NOMO-1 treated with dmso at 0.1 percent for 144 hours (cell line): ENCODE data around the gene TET2.
A peak's percentile ranks its signal among the peaks of the same experiment; 100 is the strongest.

Experiments
- DNase-seq: peaks from one replicate; lab custom pipeline; 2025; ENCODE audit not compliant: unreplicated experiment; lab: John Stamatoyannopoulos, UW

Gene TET2

GRCh38 chr4:105181259-105181658, 34.6 kb downstream of the TET2 start:
- DNase-seq, result no peak

DNA sequence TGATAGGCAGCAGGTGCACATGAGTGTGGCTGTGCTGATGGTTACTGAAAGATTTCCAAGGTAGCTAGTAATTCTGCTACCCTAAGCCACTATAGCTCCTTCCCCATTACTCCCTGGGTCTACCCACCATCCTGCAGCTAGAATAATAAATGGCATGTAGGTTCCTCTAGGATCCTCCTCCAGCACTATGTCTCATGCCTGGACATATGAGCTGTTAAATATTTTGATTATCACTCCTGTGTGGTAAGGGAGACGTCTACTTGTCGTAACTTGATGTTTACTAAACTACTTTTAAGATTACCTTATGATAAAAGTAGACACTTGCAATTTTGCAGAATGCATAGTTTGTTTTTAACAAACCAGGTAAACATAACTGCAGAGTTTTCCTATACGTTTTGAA, 35.5 kb downstream of the TET2 start:
- no peak for DNase-seq

DNA sequence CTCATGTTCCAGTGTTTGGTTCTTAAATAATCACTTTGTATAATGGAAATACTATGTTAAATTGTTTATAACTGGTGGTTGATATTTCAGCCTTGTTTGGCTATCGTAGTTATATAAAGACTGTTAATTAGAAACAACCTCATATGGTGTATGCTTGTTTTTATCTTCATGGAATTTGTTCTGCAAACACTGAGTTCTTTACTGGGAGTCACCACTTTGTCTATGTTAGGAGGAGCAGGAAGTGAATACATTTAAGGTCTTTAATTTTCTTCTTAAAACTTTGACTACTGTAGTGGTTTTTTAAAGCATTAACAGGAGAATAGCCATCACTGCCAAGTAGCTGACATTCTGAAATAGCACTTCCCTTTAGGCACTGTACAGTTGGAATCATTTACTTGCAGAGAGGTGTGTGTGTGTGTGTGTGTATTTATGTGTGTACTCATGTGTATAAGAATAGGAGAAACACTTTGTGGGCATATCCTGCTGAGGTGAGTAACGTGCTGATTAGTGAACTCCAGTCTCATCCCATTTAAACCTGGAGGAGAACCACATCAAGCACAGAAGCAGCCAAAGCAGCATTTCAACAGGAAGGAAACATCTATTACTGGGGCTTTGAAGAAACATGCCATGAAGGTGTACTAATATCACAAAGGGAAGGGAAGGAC, 37.8 kb downstream of the TET2 start:
- DNase-seq, result no peak

GRCh38 chr4:105186701-105187161, 40.1 kb downstream of the TET2 start:
- no peak for DNase-seq

GRCh38 chr4:105189855-105190650, 43.4 kb downstream of the TET2 start:
- DNase-seq, result no peak

- peak; percentile 60 for DNase-seq
Measured at GRCh38 chr4:105191621-105192210, 45.0 kb downstream of the TET2 start.

GRCh38 chr4:105192474-105192873, 45.8 kb downstream of the TET2 start:
- DNase-seq, result no peak

- DNase-seq, result no peak
Measured at GRCh38 chr4:105192910-105193309, 46.2 kb downstream of the TET2 start.

GRCh38 chr4:105193536-105193935, 46.9 kb downstream of the TET2 start:
- no peak for DNase-seq

DNA sequence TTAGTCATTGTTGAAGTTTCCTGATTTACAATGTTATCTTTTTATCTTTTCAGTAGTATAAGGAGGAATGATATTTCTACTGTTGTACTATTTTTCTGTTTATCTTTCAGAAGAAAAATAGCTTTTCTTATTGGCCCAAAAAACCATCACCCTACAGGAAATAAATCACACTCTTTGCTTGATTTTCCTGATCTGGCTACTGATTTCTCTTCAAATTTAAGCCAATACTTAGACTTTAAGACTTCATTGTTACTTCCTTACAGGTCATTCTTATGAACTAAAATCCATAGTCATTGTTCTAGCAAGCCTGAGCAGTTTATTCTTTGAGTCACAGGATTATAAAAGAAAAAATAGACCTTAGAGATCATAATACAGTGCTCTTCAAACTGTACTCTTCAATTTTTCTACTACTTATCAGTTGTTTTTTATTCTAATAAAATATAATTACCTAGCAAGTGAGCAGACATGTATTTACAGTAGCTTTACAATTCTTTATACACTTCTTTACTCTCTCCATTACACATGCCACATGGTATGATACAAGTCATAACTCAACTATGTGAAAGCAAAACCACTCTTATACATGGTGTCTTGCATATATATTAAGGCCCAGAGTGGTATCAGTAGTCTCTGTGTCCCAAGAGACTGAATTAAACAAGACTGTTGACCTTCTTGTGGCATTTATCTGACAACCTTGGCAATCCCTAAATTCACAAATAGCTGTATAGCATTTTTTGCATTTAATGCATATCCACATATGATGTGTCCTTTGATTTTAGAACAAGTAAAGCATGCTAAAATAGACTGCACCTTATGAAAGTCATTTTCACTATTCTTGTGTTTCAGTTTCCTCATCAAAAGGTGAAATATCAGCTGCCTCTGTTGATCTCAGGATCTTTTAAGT, 47.9 kb downstream of the TET2 start:
- DNase-seq, result no peak

DNA sequence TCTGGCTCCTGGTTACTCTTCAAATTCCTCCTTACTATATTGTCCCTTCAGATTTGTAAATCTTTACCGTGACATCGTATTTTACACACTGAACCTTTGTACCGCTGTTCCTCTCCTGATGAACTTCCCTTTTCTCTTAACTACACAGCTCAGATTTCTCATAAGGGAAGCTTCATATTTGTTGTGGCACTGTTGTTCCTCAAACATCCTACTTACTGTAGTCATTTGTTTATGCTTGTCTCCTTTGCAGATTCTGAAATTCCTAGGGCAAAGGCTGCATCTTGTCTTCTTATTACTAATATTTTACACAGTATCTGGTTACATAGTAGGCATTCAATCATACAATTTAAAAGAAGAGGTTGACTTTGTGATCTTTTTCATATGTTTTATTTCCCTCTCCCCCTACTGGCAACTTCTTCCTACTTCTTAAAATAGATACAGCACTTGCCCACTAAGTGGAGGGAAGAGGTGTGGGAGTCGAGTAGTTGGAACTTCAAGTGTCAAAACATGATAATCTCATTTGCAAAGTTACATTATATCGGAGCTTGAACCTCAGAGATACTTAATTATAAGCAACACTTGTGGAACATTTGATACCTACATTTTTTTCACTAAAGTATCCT, 50.0 kb downstream of the TET2 start:
- DNase-seq, result peak; percentile 60

GRCh38 chr4:105197777-105198176, 51.1 kb downstream of the TET2 start:
- no peak for DNase-seq

- no peak for DNase-seq
Measured at GRCh38 chr4:105198541-105198940, 51.9 kb downstream of the TET2 start.

DNA sequence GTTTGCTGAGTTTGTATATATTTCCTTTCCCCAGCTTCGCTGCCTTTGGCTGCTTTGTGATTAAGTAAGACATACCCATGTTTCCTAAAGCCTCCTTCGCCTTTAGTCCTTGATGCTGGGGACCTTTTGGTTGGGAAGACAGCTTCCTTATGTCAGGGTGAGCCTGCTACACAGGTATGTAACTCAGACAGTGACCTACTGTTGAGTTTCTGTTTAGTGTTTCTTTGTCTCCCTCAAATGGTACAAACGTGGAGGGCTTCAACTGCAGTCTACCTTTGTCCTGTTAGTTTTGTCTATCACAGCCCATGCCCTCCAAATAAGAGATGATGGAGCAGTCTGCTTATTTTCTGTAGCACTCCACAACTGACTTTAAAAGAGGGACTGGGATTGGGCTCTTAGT, 59.5 kb downstream of the TET2 start:
- no peak for DNase-seq

DNA sequence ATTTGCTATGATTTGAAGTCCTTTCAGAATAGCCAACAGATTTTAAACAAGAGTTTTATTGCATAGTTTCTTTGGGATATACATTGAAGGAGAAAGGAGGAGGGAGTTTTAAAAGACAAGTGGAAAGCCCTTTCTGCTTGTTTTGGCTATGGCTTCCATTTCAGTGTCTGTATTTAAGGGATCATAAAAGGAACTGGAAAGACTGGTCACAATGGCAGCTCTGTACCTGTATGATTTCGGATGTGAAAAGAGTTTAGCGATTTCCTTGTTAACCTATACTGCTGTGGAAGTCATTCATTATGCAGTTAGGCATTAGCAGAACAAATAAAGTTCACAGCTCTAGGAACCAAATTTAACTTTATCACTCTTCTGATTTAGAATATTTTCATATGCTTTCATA, 60.7 kb downstream of the TET2 start:
- DNase-seq, result no peak

DNA sequence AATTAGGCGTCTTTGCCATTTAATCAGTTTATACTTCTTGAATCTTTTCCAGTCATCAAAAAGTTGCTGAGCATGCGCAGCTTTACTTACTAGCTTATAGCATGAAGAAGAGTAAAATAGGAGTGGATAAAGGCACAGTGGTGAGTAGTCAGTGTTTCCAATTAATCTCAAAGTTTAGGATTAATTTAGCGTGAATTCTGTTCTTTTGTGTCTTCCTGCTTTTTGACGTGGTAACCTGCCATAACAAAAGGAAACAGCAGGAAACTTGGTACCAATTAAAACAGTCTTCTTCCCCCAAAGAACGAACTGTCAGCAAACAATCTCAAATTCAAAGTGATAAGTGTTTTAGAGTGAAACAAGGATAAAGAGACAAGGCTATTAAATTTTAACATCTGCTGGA, 61.9 kb downstream of the TET2 start:
- DNase-seq, result no peak

DNA sequence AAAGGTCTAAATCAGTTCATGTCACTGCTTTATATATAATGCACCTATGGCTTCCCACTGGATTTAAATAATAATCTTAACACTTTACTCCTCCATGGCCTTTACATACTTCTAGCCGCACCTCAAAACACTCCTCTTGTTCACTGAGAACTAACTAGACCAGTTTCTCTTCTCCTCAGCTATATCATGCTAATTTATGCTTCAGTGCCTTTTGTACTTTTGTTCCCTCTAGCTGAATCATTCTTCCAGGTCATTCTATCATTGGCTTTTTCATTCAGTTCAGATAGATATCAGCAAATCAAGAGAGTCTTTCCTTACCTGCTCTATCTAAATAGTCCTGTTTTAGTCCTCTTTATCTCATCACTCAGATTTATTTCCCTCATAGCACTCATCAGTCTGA, 64.2 kb downstream of the TET2 start:
- no peak for DNase-seq

DNA sequence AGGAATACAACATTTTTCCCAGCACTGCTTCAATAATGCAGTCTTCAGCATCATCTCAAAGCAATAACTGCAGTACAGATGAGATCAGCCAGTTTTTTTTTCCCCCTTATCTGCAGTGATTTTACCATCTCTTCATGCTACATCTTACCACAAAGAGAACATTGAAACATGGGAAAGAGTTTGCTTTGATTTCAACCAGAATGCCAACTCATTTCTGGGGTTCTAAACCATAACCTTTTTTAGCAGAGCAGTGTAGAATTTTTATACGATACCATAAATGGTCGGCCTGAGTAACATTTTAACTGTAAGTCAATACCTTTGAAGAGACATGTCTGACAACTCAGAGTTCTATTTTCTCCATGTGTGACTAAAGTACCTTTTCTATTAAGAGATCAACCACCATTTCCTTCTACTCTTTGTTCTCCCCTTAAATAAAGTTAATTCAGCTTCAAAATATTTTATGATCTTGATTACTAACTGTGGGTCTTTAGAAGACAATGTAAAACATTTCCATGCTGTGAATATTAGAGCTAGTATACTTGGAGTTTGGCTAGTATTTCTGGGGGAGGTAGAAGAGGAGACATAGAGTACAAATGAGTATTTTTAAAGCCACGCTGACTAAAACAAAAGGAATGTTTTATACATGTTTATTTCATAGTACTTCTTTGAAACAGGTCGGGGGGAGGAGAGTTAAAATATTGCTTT, 69.1 kb downstream of the TET2 start:
- no peak for DNase-seq

DNA sequence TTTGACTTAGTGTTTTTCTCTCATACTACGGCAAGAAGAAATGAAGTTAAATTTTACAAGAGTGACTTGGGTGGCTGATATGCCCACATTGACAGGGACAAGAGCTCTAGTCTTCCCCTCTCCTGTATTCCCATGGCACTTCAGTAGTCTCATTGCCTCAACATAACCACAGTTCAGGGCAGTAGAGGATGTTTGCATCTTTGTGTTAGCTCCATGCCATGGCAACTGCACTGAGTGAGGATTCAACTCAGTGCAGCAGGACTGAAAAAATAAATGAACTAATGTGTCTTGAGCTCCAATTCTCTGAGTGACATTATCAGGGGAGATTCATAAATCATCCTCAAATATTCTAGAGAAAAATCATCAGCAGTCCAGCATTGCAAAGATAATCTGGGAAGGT, 78.8 kb downstream of the TET2 start:
- DNase-seq, result no peak

- no peak for DNase-seq
Measured at GRCh38 chr4:105227054-105227453, 80.4 kb downstream of the TET2 start.
